Prostate gland (tissue), 2 donors: ENCODE results near the gene PRTG.

ENCODE experiments used
- POLR2A ChIP-seq: fragments of 450-650 bp; IDR thresholded peaks from one replicate; pipeline ENCODE4 v1.6.1; 2016; ENCODE audit warnings: antibody characterized with exemption, mild to moderate bottlenecking
- POLR2AphosphoS5 ChIP-seq: sonication (generic); formaldehyde crosslinking; IDR thresholded peaks from one replicate; pipeline ENCODE4 v1.6.1; 2017; ENCODE audit warnings: antibody characterized with exemption
- TF ChIP-seq, protein P1 (sequence below), 4 experiments: fragments of 200-600 bp in 2 of 4; fragments of 450-650 bp in 2 of 4; sonication (generic) in 2 of 4; IDR thresholded peaks; 1 replicate in 3 of 4; 2 replicates in 1 of 4; pipeline ENCODE4 v1.5.1; 2016 to 2019; ENCODE audit warnings: antibody characterized with exemption in 4 of 4, mild to moderate bottlenecking in 2 of 4, moderate library complexity in 2 of 4

DNA sequence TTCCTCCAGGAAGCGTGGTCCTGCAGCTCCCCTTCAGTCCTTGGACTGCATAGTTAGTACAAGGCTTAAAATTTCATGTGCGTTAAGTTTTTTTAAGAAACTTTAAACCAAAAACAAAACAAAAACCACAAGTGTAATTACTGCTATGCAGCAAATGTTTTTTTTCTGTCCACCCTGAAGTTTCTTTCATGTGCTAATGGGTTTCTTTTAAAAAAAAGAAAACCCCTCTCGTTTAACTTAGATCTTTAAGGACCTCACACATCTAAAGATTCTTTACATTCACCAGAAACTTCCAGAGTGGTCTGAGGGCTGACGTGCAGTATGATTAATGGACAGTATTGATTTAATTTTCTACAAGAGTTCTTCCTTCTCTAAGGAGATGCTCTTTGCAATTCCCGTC, 82.8 kb downstream of the PRTG start:
- TF ChIP-seq, protein P1, sequence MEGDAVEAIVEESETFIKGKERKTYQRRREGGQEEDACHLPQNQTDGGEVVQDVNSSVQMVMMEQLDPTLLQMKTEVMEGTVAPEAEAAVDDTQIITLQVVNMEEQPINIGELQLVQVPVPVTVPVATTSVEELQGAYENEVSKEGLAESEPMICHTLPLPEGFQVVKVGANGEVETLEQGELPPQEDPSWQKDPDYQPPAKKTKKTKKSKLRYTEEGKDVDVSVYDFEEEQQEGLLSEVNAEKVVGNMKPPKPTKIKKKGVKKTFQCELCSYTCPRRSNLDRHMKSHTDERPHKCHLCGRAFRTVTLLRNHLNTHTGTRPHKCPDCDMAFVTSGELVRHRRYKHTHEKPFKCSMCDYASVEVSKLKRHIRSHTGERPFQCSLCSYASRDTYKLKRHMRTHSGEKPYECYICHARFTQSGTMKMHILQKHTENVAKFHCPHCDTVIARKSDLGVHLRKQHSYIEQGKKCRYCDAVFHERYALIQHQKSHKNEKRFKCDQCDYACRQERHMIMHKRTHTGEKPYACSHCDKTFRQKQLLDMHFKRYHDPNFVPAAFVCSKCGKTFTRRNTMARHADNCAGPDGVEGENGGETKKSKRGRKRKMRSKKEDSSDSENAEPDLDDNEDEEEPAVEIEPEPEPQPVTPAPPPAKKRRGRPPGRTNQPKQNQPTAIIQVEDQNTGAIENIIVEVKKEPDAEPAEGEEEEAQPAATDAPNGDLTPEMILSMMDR (IDR thresholded peaks at IDR 0.05): no peak
- TF ChIP-seq POLR2AphosphoS5 (no peak), POLR2A (no peak)
